Hepatocyte (in vitro differentiated cells): ENCODE data around the gene ASB16. TPM values are rescaled to one million over a fixed set of nuclear protein-coding genes. Genes with fewer than 3 reads are reported as not detected.
A peak's percentile ranks its signal among the peaks of the same experiment; 100 is the strongest.

Experiments
- DNase-seq: peaks from one replicate; pipeline ENCODE4 v3.0.0-alpha.2; 2016; ENCODE audit warnings: low spot score
- H2AFZ ChIP-seq: fragments of 200-600 bp; sonication (generic); 2 replicates; pipeline ENCODE4 v1.6.0; 2016; ENCODE audit warnings: antibody characterized with exemption, mild to moderate bottlenecking
- H3K27ac ChIP-seq: fragments of 200-600 bp; sonication (generic); 2 replicates; pipeline ENCODE4 v1.5.1; 2016; ENCODE audit warnings: mild to moderate bottlenecking
- H3K27me3 ChIP-seq: fragments of 200-600 bp; sonication (generic); 2 replicates; pipeline ENCODE4 v1.6.1; 2016
- H3K36me3 ChIP-seq: fragments of 200-600 bp; sonication (generic); replicated peaks from 2 replicates; pipeline ENCODE4 v1.5.1; 2016; ENCODE audit warnings: low read depth; ENCODE audit not compliant: insufficient read depth
- H3K4me1 ChIP-seq: fragments of 200-600 bp; sonication (generic); 2 replicates; pipeline ENCODE4 v1.5.1; 2016; ENCODE audit warnings: mild to moderate bottlenecking, moderate library complexity; ENCODE audit not compliant: insufficient read depth
- H3K4me2 ChIP-seq: fragments of 200-600 bp; sonication (generic); 2 replicates; pipeline ENCODE4 v1.6.0; 2016
- H3K4me3 ChIP-seq: fragments of 200-600 bp; sonication (generic); 2 replicates; pipeline ENCODE4 v1.5.1; 2016; ENCODE audit warnings: mild to moderate bottlenecking
- H3K79me2 ChIP-seq: fragments of 200-600 bp; sonication (generic); 2 replicates; pipeline ENCODE4 v1.6.0; 2017; ENCODE audit warnings: mild to moderate bottlenecking
- H3K9me2 ChIP-seq: fragments of 200-600 bp; sonication (generic); replicated peaks from 2 replicates; pipeline ENCODE4 v1.6.0; 2017; ENCODE audit warnings: mild to moderate bottlenecking; ENCODE audit not compliant: insufficient read depth
- H3K9me3 ChIP-seq: fragments of 200-600 bp; sonication (generic); 2 replicates; pipeline ENCODE4 v1.5.1; 2016; ENCODE audit warnings: low read depth, mild to moderate bottlenecking
- H4K20me1 ChIP-seq: fragments of 200-600 bp; sonication (generic); 2 replicates; pipeline ENCODE4 v1.6.0; 2016; ENCODE audit warnings: mild to moderate bottlenecking; ENCODE audit not compliant: insufficient read depth, poor library complexity, severe bottlenecking
- EZH2 ChIP-seq: fragments of 200-600 bp; sonication (generic); IDR thresholded peaks from 2 replicates; pipeline ENCODE4 v1.6.1; 2016; ENCODE audit warnings: antibody characterized with exemption, mild to moderate bottlenecking, borderline replicate concordance
- EZH2phosphoT487 ChIP-seq: fragments of 200-600 bp; sonication (generic); IDR thresholded peaks from one replicate; pipeline ENCODE4 v1.6.1; 2018; ENCODE audit warnings: antibody characterized with exemption, mild to moderate bottlenecking, low read depth, moderate library complexity; ENCODE audit not compliant: unreplicated experiment, severe bottlenecking
- WGBS: methylation state at CpG from one replicate; pipeline ENCODE4 v1.1.6; 2016; ENCODE audit warnings: low lambda C conversion rate; ENCODE audit errors: missing lambda C conversion rate; 5-methylcytosine and 5-hydroxymethylcytosine counted together
- polyA plus RNA-seq: library from polyadenylated mRNA; unstranded; fragments of >200 nt; fragmentation: Nextera tagmentation; extraction: Ambion mirVana; gene quantifications from 2 replicates; pipeline ENCODE4 v1.2.1, GENCODE V29; 2016
- total RNA-seq: library from RNA; depleted of rRNA; stranded (reverse); fragments of >200 nt; gene quantifications from 2 replicates; pipeline ENCODE4 v1.2.3, GENCODE V29; 2014
- TF ChIP-seq, protein P1 (sequence below): fragments of 200-600 bp; sonication (generic); IDR thresholded peaks from 2 replicates; pipeline ENCODE4 v1.5.1; 2016; ENCODE audit warnings: antibody characterized with exemption, mild to moderate bottlenecking; ENCODE audit not compliant: poor library complexity

ASB16 gene
- total and polyA plus RNA-seq, 2 experiments from 2014 or later: 0.23 to 0.71 TPM

DNA sequence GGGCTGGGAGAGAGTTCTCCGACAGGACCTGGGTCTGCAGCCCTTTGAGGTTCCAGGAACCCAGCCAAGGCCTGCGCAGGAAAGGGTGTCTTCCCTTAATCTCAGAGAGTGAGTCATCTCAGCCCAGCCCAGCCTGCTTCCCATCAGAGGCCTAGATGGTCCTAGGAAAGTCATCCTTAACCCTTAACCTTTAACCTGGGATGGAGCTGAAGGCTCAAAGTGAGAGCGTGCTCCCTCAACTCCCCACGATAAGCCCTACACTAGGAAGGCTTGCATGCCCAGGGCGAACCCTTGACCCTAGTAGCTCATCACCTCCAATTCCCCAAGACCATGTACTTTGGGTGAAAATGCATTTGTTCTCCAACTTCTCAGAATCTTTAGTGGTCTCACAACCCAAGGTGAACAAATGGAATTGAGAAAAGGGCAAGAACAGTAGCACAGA is 34.0 kb downstream of the ASB16 start:
- Histone ChIP-seq H3K27me3 (no peaks in the 10 kb centered on the region), H3K4me2 (no peak overlapping the region), H2AFZ (no peak overlapping the region), H3K9me3 (no peaks in the 10 kb centered on the region), H3K79me2 (peaks cover 4% of the 10 kb centered on the region), H3K4me1 (peaks cover 5% of the 10 kb centered on the region), H3K36me3 (no peaks in the 10 kb centered on the region), H4K20me1 (no peaks in the 10 kb centered on the region), H3K27ac (peak overlapping the region; percentile 55), H3K9me2 (no peaks in the 10 kb centered on the region), H3K4me3 (no peak overlapping the region)
- DNase-seq: no peak
- no peak for TF ChIP-seq EZH2
- TF ChIP-seq, protein P1, sequence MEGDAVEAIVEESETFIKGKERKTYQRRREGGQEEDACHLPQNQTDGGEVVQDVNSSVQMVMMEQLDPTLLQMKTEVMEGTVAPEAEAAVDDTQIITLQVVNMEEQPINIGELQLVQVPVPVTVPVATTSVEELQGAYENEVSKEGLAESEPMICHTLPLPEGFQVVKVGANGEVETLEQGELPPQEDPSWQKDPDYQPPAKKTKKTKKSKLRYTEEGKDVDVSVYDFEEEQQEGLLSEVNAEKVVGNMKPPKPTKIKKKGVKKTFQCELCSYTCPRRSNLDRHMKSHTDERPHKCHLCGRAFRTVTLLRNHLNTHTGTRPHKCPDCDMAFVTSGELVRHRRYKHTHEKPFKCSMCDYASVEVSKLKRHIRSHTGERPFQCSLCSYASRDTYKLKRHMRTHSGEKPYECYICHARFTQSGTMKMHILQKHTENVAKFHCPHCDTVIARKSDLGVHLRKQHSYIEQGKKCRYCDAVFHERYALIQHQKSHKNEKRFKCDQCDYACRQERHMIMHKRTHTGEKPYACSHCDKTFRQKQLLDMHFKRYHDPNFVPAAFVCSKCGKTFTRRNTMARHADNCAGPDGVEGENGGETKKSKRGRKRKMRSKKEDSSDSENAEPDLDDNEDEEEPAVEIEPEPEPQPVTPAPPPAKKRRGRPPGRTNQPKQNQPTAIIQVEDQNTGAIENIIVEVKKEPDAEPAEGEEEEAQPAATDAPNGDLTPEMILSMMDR: no peak
- TF ChIP-seq EZH2phosphoT487: no peak
- WGBS: 72% methylated on average over 5 of the region's 5 CpGs

DNA sequence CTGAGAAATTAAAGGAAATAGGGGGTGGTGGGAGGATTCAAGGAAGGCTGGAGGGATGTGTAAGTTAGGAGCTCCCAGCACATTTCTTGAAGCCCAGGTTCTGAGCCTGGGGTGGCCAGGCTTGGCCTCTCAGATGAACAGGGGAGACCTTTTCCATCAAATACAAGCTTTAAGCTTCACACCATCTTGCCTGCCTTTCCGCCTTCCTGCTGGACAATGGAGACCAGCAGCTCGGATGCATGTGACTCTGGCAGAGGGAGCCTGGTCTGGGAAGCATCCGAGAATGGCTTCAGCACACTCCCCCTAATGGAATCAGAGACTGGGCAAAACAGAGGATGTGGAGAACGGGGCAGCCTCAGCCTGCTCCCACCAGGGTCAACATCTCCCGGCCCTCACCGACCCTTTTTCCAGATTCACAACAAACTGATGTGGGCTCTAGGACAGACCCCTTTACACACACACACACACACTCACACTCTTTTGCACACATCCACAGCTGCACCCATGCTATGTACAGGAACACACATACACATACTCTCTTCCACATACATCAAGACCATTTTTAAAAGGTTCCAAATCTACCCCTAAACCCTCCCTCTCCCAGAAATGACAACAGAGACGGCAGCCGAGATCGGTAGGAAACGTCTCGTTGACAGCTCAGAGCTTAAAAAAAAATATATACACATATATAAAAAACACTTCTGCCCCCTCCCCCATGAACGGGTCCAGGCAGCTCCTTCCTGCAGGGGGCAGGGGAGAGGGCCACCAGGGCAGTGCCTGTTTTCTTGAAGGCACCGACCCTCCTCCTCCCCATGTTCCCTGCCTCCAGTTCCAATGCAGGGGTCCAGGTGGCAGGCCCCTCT is 35.7 kb downstream of the ASB16 start:
- H3K9me3 ChIP-seq: no peaks in the 10 kb centered on the region
- no peak overlapping the region for H3K4me3 ChIP-seq
- peaks cover 3% of the 10 kb centered on the region for H3K4me1 ChIP-seq
- H3K9me2 ChIP-seq: no peaks in the 10 kb centered on the region
- no peak overlapping the region for H3K27ac ChIP-seq
- H3K27me3 ChIP-seq: no peaks in the 10 kb centered on the region
- peaks cover 4% of the 10 kb centered on the region for H3K79me2 ChIP-seq
- TF ChIP-seq, protein P1: peak; percentile 11
- TF ChIP-seq EZH2phosphoT487: no peak
- no peak overlapping the region for H2AFZ ChIP-seq
- no peaks in the 10 kb centered on the region for H3K36me3 ChIP-seq
- no peaks in the 10 kb centered on the region for H4K20me1 ChIP-seq
- no peak for DNase-seq
- no peak overlapping the region for H3K4me2 ChIP-seq
- 78% methylated on average over 13 of the region's 13 CpGs for WGBS

DNA sequence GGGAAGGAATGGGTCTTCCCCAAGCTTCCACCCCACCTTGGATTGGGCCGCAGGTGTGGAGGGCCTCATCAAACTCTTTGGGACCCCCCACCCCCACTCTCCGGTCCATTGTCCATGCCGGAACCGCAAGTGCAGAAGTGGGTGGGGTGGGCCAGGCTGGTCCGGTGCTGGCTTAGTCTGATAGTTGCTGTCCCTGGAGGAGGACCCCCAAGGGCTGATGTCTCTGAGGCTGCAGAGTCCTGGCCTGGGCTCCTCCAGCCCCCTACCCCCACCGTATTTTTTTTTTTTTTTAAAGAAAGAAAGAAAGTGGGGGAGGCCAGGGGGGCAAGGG is 36.3 kb downstream of the ASB16 start:
- no peak overlapping the region for H3K27ac ChIP-seq
- no peak overlapping the region for H3K4me2 ChIP-seq
- H3K36me3 ChIP-seq: no peaks in the 10 kb centered on the region
- H3K27me3 ChIP-seq: no peaks in the 10 kb centered on the region
- DNase-seq: no peak
- peaks cover 3% of the 10 kb centered on the region for H3K4me1 ChIP-seq
- no peaks in the 10 kb centered on the region for H3K9me3 ChIP-seq
- TF ChIP-seq EZH2 (no peak), EZH2phosphoT487 (no peak)
- TF ChIP-seq, protein P1: no peak
- H2AFZ ChIP-seq: no peak overlapping the region
- peaks cover under 1% of the 10 kb centered on the region for H3K79me2 ChIP-seq
- WGBS: 94% methylated on average over 6 of the region's 6 CpGs
- no peaks in the 10 kb centered on the region for H3K9me2 ChIP-seq
- H4K20me1 ChIP-seq: no peaks in the 10 kb centered on the region
- H3K4me3 ChIP-seq: no peak overlapping the region
